Stimulated activated CD8-positive, alpha-beta memory T cell treated with anti-CD3 and anti-CD28 coated beads, Interleukin-7, amount 100 ng/mL, for 24 hours (primary cell): ENCODE data around the gene DYNC1I2.
"Not testable (repeated sequence)": the region's sequence is repeated elsewhere in the genome, so short reads cannot be mapped to it uniquely, and the experiment has no call there.

ENCODE experiments used
- DNase-seq: peaks from one replicate; pipeline ENCODE4 v3.0.0-alpha.2; 2020; ENCODE audit warnings: low read depth

DYNC1I2 gene

GRCh38 chr2:171718720-171719119, 31.5 kb downstream of the DYNC1I2 start:
- DNase-seq = no peak

- DNase-seq = no peak
Measured at GRCh38 chr2:171719660-171720059, 32.4 kb downstream of the DYNC1I2 start.

GRCh38 chr2:171723716-171724683, 36.7 kb downstream of the DYNC1I2 start:
- no peak for DNase-seq

- DNase-seq = no peak
Measured at GRCh38 chr2:171726847-171727450, 39.7 kb downstream of the DYNC1I2 start.

- no peak for DNase-seq
Measured at GRCh38 chr2:171728989-171729951, 42.0 kb downstream of the DYNC1I2 start.

GRCh38 chr2:171729952-171730317, 42.7 kb downstream of the DYNC1I2 start:
- no peak for DNase-seq

- no peak for DNase-seq
Measured at GRCh38 chr2:171735991-171736710, 48.9 kb downstream of the DYNC1I2 start.

GRCh38 chr2:171741189-171741588, 53.9 kb downstream of the DYNC1I2 start:
- no peak for DNase-seq

- no peak for DNase-seq
Measured at GRCh38 chr2:171742760-171743159, 55.5 kb downstream of the DYNC1I2 start.

- no peak for DNase-seq
Measured at GRCh38 chr2:171745141-171745540, 57.9 kb downstream of the DYNC1I2 start.

- DNase-seq = no peak
Measured at GRCh38 chr2:171745806-171746205, 58.5 kb downstream of the DYNC1I2 start.

GRCh38 chr2:171747371-171747770, 60.1 kb downstream of the DYNC1I2 start:
- no peak for DNase-seq

GRCh38 chr2:171754254-171754939, 67.1 kb downstream of the DYNC1I2 start:
- DNase-seq = no peak

- DNase-seq = not testable (repeated sequence)
Measured at GRCh38 chr2:171758762-171759161, 71.5 kb downstream of the DYNC1I2 start.

GRCh38 chr2:171761176-171761575, 73.9 kb downstream of the DYNC1I2 start:
- DNase-seq = not testable (repeated sequence)

- DNase-seq = no peak
Measured at GRCh38 chr2:171762879-171763573, 75.8 kb downstream of the DYNC1I2 start.

GRCh38 chr2:171763602-171764001, 76.3 kb downstream of the DYNC1I2 start:
- no peak for DNase-seq

GRCh38 chr2:171771463-171771862, 84.2 kb downstream of the DYNC1I2 start:
- no peak for DNase-seq

GRCh38 chr2:171772373-171772772, 85.1 kb downstream of the DYNC1I2 start:
- no peak for DNase-seq

GRCh38 chr2:171774581-171774980, 87.3 kb downstream of the DYNC1I2 start:
- not testable (repeated sequence) for DNase-seq
